Measurements from ENCODE around the gene KANK4.

The KANK4 gene

DNA sequence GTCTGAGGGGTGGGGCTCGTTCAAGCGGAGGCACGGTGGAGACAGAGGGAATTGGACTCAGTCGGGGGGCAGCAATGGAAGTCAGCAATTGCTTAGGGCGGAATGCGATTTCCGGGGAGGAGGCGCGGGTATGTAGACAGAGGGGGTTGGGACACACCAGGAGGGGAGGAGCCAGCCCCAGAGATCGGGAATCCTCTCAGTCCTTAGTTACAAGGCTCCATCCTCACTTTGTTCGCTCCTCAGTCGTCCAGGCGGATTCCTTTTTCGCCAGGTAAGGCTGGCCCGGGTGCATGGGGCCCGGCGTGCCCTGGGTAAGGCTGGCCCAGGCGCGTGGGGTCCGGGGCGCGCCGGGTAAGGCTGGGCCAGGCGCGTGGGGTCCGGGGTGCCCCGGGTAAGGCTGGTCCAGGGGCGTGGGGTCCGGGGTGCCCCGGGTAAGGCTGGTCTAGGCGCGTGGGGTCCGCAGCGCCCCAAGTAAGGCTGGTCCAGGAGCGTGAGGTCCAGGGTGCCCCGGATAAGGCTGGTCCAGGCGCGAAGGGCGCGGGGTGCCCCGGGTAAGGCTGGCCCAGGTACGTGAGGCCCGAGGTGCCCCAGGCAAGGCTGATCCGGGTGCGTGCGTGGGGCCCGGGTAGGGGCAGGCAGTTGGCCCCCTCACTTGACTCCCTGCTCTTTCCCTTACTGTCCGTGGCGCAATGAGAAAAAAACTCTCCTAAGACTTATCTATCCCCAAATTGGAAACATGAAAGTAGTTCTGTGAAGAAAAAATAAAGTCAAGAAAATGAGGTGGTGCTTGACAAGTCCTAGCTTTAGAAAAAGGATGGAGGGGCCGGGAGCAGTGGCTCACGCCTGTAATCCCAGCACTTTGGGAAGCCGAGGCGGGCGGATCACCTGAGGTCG, 124.3 kb downstream of the KANK4 start, which contains the start of gene L1TD1:
TSS of gene L1TD1 (plus strand) at position 199 of the 894 bp plus-strand sequence. CDS start 11,780 bp downstream, outside the sequence.
- H3K9me3 Mint-ChIP-seq: no peaks in the 10 kb centered on the region
- H3K27me3 Mint-ChIP-seq: peaks cover 51% of the 10 kb centered on the region
- intact Hi-C loops (cut with micrococcal nuclease): no loop called here

DNA sequence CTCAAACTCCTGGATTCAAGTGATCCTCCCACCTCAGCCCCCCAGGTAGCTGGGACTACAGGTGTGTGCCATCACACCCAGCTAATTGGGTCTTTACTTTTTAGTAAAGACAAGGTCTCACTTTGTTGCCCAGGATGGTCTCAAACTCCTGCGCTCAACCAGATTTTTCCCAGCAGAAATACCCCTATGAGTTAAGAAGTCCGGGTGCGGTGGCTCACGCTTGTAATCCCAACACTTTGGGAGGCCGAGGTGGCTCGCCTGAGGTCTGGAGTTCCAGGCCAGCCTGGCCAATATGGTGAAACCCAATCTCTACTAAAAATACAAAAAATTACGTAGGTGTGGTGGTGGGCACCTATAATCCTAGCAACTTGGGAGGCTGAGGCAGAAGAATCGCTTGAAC, 131.1 kb downstream of the KANK4 start:
- Mint-ChIP-seq H3K27ac (no peak overlapping the region), H3K36me3 (ENCODE audit: low read depth) (no peaks in the 10 kb centered on the region), H3K9me3 (no peaks in the 10 kb centered on the region), H3K27me3 (no peaks in the 10 kb centered on the region), H3K4me1 (ENCODE audit: low read depth) (no peaks in the 10 kb centered on the region), H3K4me3 (no peak overlapping the region)
- intact Hi-C loops (cut with micrococcal nuclease): no loop called here

More for the DNA sequence above, 124.3 kb downstream of the KANK4 start, which contains the start of gene L1TD1:
- H3K4me3 Mint-ChIP-seq: no peak within 1 kb of the TSS
- peaks cover 15% of the 10 kb centered on the region for H3K4me1 Mint-ChIP-seq (ENCODE audit: low read depth)
- no peak within 1 kb of the TSS for H3K27ac Mint-ChIP-seq
- no peaks in the 10 kb centered on the region for H3K36me3 Mint-ChIP-seq (ENCODE audit: low read depth)

DNA sequence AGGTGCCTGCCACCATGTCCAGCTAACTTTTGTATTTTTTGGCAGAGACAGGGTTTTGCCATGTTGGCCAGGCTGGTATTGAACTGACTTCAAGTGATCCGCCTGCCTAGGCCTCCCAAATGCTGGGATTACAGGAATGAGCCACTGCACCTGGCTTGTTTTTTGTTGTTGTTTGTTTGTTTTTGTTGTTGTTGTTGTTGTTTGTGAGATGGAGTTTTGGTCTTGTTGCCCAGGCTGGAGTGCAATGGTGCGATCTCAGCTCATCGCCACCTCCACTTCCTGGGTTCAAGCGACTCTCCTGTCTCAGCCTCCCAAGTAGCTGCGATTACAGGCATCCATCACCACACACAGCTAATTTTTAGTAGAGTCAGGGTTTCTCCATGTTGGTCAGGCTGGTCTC, 131.7 kb downstream of the KANK4 start:
- Mint-ChIP-seq H3K4me3 (no peak overlapping the region), H3K27ac (no peak overlapping the region), H3K9me3 (no peaks in the 10 kb centered on the region), H3K27me3 (no peaks in the 10 kb centered on the region), H3K4me1 (ENCODE audit: low read depth) (no peaks in the 10 kb centered on the region), H3K36me3 (ENCODE audit: low read depth) (no peaks in the 10 kb centered on the region)
- intact Hi-C loops (cut with micrococcal nuclease): no loop called here

All from dendritic cell treated with granulocyte-macrophage colony-stimulating factor and Interleukin-4, amounts not matched to agents 40 ng/mL and 50 ng/mL, for 4 days (primary cell).